K562 (cell line): Measurements from ENCODE around the gene AGT. TPM values are rescaled to one million over a fixed set of nuclear protein-coding genes. Genes with fewer than 3 reads are reported as not detected.

ENCODE experiments used
- ATAC-seq: fragments of 200-7000 bp; cut with Tn5 transposase; 3 replicates; pipeline ENCODE4 v1.9.1; 2020; ENCODE audit warnings: moderate library complexity
- BruUV-seq: library from RNA; stranded (reverse); fragments of 400-500 nt; replicated peaks from 2 replicates; lab custom pipeline; 2021; lab: Mats Ljungman, UMichigan
- CTCF ChIA-PET: fragments of 300-600 bp; formaldehyde crosslinking; extraction: SDS; loops from one replicate; lab custom pipeline; 2021; ENCODE audit warnings: low intra/inter-chr PET ratio; lab: Yijun Ruan, JAX
- POLR2A ChIA-PET: fragments of 300-600, 350-650 bp; sonication (Branson Sonifier 250); formaldehyde crosslinking; extraction: SDS; loops from one replicate; lab custom pipeline; 2021; ENCODE audit warnings: antibody characterized with exemption, inconsistent platforms; lab: Yijun Ruan, JAX
- DNase-seq, 4 experiments: peaks; one replicate each; pipeline versions ENCODE4 v3.0.0 to v3.0.0-alpha.2; 2011 to 2018; ENCODE audit warnings: low spot score in 3 of 4, mixed read lengths in 3 of 4; ENCODE audit errors: extremely low read depth in 1 of 4
- FAIRE-seq: peaks from 2 replicates; lab custom pipeline; 2011; peaks lifted over from hg19 to GRCh38; lab: Jason Lieb, UNC
- H2AFZ ChIP-seq: 2 replicates; pipeline ENCODE4 v1.6.0; 2011; ENCODE audit warnings: low read depth, low read length, control low read depth, inconsistent platforms
- H3K27ac ChIP-seq: fragments of 200-600 bp; 3 replicates; pipeline ENCODE4 v1.8.0; 2011; ENCODE audit warnings: low read depth, mild to moderate bottlenecking, control low read depth, inconsistent platforms, low read length, moderate library complexity, mixed read lengths; ENCODE audit errors: extremely low read depth
- H3K27me3 ChIP-seq, 2 experiments: fragments of 300-600 bp in 1 of 2; 2 replicates in 1 of 2; 3 replicates in 1 of 2; pipeline versions ENCODE4 v1.6.0 to v1.8.0; 2011; ENCODE audit warnings: inconsistent platforms in 2 of 2, low read length in 2 of 2, mild to moderate bottlenecking in 1 of 2, mixed read lengths in 1 of 2, moderate library complexity in 1 of 2; ENCODE audit not compliant: control insufficient read depth in 2 of 2, insufficient read depth in 2 of 2
- H3K36me3 ChIP-seq: fragments of 300-600 bp; 3 replicates; pipeline ENCODE4 v1.8.0; 2011; ENCODE audit warnings: mild to moderate bottlenecking, low read length, inconsistent platforms; ENCODE audit not compliant: control insufficient read depth, insufficient read depth
- H3K4me1 ChIP-seq, 2 experiments: fragments of 200-600 bp in 1 of 2; replicated peaks in 1 of 2; 2 replicates in 1 of 2; 3 replicates in 1 of 2; pipeline versions ENCODE4 v1.5.1 to v1.8.0; 2011; ENCODE audit warnings: inconsistent platforms in 2 of 2, low read length in 2 of 2, mild to moderate bottlenecking in 1 of 2, mixed read lengths in 1 of 2, moderate library complexity in 1 of 2; ENCODE audit not compliant: control insufficient read depth in 2 of 2, insufficient read depth in 2 of 2
- H3K4me2 ChIP-seq: 2 replicates; pipeline ENCODE4 v1.6.1; 2011; ENCODE audit warnings: low read length, control low read depth, inconsistent platforms, mixed read lengths; ENCODE audit not compliant: insufficient read depth
- H3K4me3 ChIP-seq: fragments of 200-600 bp; sonication (generic), shearing (Covaris generic); 2 replicates; pipeline ENCODE4 v1.5.1; 2016; ENCODE audit warnings: control low read depth, inconsistent platforms
- H3K79me2 ChIP-seq: fragments of 200-600 bp; 3 replicates; pipeline ENCODE4 v1.8.0; 2011; ENCODE audit warnings: low read length, inconsistent platforms; ENCODE audit not compliant: control insufficient read depth, insufficient read depth
- H3K9ac ChIP-seq, 2 experiments: 2 replicates each; pipeline versions ENCODE4 v1.6.0 to v1.6.1; 2011; ENCODE audit warnings: low read depth in 2 of 2, low read length in 2 of 2, control low read depth in 1 of 2, inconsistent platforms in 1 of 2, mild to moderate bottlenecking in 1 of 2, mixed read lengths in 1 of 2; ENCODE audit not compliant: insufficient read depth in 1 of 2
- H3K9me1 ChIP-seq: one replicate; pipeline ENCODE4 v1.6.0; 2011; ENCODE audit warnings: inconsistent platforms, mild to moderate bottlenecking, low read length, moderate library complexity; ENCODE audit not compliant: control insufficient read depth, insufficient read depth
- H3K9me3 ChIP-seq: replicated peaks from 2 replicates; pipeline ENCODE4 v1.5.1; 2011; ENCODE audit warnings: low read depth, low read length, inconsistent platforms; ENCODE audit not compliant: control insufficient read depth, insufficient read depth
- H4K20me1 ChIP-seq: replicated peaks from 2 replicates; pipeline ENCODE4 v1.6.1; 2011; ENCODE audit warnings: low read length, inconsistent platforms, mixed read lengths; ENCODE audit not compliant: control insufficient read depth, insufficient read depth
- EZH2 ChIP-seq: IDR thresholded peaks from 2 replicates; pipeline ENCODE4 v1.6.1; 2012; ENCODE audit warnings: low read depth, mild to moderate bottlenecking, inconsistent platforms, low read length, borderline replicate concordance
- MEIS2 ChIP-seq: fragments of 450-650 bp; IDR thresholded peaks from 2 replicates; pipeline ENCODE4 v1.6.1; 2014; ENCODE audit warnings: mild to moderate bottlenecking; ENCODE audit not compliant: partially characterized antibody
- ZNF785 ChIP-seq: fragments of 250-450 bp; sonication (Bioruptor Pico); IDR thresholded peaks from 2 replicates; pipeline ENCODE4 v1.4.0; 2020; ENCODE audit warnings: mild to moderate bottlenecking
- WGBS: fragments of 100-300 bp; shearing (Covaris generic); methylation state at CpG from one replicate; pipeline ENCODE4 v1.1.6; 2016; ENCODE audit warnings: low coverage, mixed read lengths; ENCODE audit not compliant: insufficient coverage; ENCODE audit errors: missing lambda C conversion rate; 5-methylcytosine and 5-hydroxymethylcytosine counted together
- in situ Hi-C: fragments of 300-500 bp; cut with MboI; formaldehyde crosslinking; loops from 4 replicates; pipeline ENCODE4 v1.15.0; 2018; ENCODE audit warnings: inconsistent platforms, mixed read lengths
- intact Hi-C: fragments of 100-400 bp; cut with micrococcal nuclease; formaldehyde crosslinking; loops from 2 replicates; pipeline ENCODE4 v1.14.2; 2022
- polyA plus RNA-seq, 8 experiments: library from polyadenylated mRNA; depleted of rRNA in 4 of 8; stranded (reverse) in 5 of 8; unstranded in 3 of 8; fragments of >200 nt; fragmentation: Nextera tagmentation in 2 of 8; fragmentation: Illumina TruSeq in 1 of 8; extraction: Ambion mirVana in 2 of 8; extraction: Trizol in 1 of 8; gene quantifications; 2 replicates each; pipeline versions ENCODE4 v1.2.1 to v1.2.3, GENCODE V29; 2011 to 2014; ENCODE audit warnings: inconsistent platforms in 1 of 8, missing spikeins in 1 of 8
- total RNA-seq, 7 experiments: library from RNA; depleted of rRNA in 6 of 7; stranded (reverse); fragments of >200 nt in 6 of 7; fragmentation: Illumina TruSeq in 2 of 7; extraction: Trizol in 2 of 7; gene quantifications; 2 replicates each; pipeline versions ENCODE4 v1.2.1 to v1.2.3, GENCODE V29; 2011 to 2021; ENCODE audit warnings: low replicate concordance in 1 of 7
- TF ChIP-seq, protein P1 (sequence below): sonication (generic); formaldehyde crosslinking; IDR thresholded peaks from 2 replicates; pipeline ENCODE4 v1.9.0; 2022; ENCODE audit warnings: mild to moderate bottlenecking, missing genetic modification reagents

Gene AGT
- total and polyA plus RNA-seq, 9 of the 15 experiments (the other 6 are each of a cell fraction or from before 2014, with no cell fraction given): 0.40 TPM; not detected in 8

- Histone ChIP-seq H3K9me3 (no peaks in the 10 kb centered on the region), H3K4me3 (no peak overlapping the region), H3K9me1 (no peaks in the 10 kb centered on the region), H3K4me2 (no peak overlapping the region), H3K27me3 (peaks cover 60 to 92% of the 10 kb centered on the region in 2 experiments), H3K9ac (peak overlapping the region in 1 of 2 experiments; percentile 47; a peak in 1 of 4 replicates), H3K27ac (no peak overlapping the region), H3K4me1 (peaks cover 0 to 16% of the 10 kb centered on the region in 2 experiments; a peak in 2 of 5 replicates), H3K36me3 (no peaks in the 10 kb centered on the region), H3K79me2 (no peaks in the 10 kb centered on the region), H4K20me1 (peaks cover 10% of the 10 kb centered on the region; the same call in 1 of the 2 replicates), H2AFZ (no peak overlapping the region)
- 9% methylated on average over 19 of the region's 20 CpGs for whole genome bisulfite sequencing
- ATAC-seq (no peak), DNase-seq (no peak), FAIRE-seq (no peak)
- no TSS peak for BruUV-seq
- in situ Hi-C loops (no loop called here), intact Hi-C loops (no loop called here)
- POLR2A ChIA-PET: no interaction called here
- TF ChIP-seq EZH2 (0 out of 2 replicates have a peak, but pooled peaks have one; percentile 26), ZNF785 (CRISPR knock-in tag) (no peak), MEIS2 (no peak)
- TF ChIP-seq, protein P1, sequence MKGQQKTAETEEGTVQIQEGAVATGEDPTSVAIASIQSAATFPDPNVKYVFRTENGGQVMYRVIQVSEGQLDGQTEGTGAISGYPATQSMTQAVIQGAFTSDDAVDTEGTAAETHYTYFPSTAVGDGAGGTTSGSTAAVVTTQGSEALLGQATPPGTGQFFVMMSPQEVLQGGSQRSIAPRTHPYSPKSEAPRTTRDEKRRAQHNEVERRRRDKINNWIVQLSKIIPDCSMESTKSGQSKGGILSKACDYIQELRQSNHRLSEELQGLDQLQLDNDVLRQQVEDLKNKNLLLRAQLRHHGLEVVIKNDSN: no peak
- CTCF ChIA-PET: no interaction called here
Measured at GRCh38 chr1:230706887-230707731, 6.8 kb downstream of the AGT start.
